Sigmoid colon (tissue), 7 donors: ENCODE data around the gene TLE1. TPM values are rescaled to one million over a fixed set of nuclear protein-coding genes. Genes with fewer than 3 reads are reported as not detected.

Experiments
- DNase-seq: peaks from one replicate; pipeline ENCODE4 v3.0.0-alpha.2; 2019
- H3K27ac ChIP-seq, 4 donors: fragments of 200-600 bp; sonication (generic); one replicate each; pipeline ENCODE4 v1.5.1; 2016 to 2019; ENCODE audit warnings: mild to moderate bottlenecking in 1 of 4
- H3K27me3 ChIP-seq, 3 donors: fragments of 200-600 bp; sonication (generic); one replicate each; pipeline ENCODE4 v1.5.1; 2019; ENCODE audit warnings: mild to moderate bottlenecking in 1 of 3
- H3K36me3 ChIP-seq, 4 donors: fragments of 200-600 bp; sonication (generic); one replicate each; pipeline ENCODE4 v1.5.1; 2016 to 2019
- H3K4me1 ChIP-seq, 4 donors: fragments of 200-600 bp; sonication (generic); one replicate each; pipeline ENCODE4 v1.5.1; 2017 to 2019
- H3K4me3 ChIP-seq, 4 donors: fragments of 200-600 bp; sonication (generic); one replicate each; pipeline ENCODE4 v1.5.1; 2017 to 2019; ENCODE audit warnings: mild to moderate bottlenecking in 2 of 4, moderate library complexity in 1 of 4
- H3K9me3 ChIP-seq, 4 donors: fragments of 200-600 bp in 3 of 4; sonication (generic) in 3 of 4; one replicate each; pipeline versions ENCODE4 v1.5.1 to v1.6.1; 2013 to 2019
- CTCF ChIP-seq, 4 experiments: fragments of 450-650 bp in 3 of 4; fragments of 200-600 bp in 1 of 4; IDR thresholded peaks; one replicate each; pipeline ENCODE4 v1.5.1; 2016 to 2019; ENCODE audit warnings: antibody characterized with exemption in 4 of 4, mild to moderate bottlenecking in 3 of 4, moderate library complexity in 2 of 4
- EP300 ChIP-seq, 4 donors: sonication (generic); formaldehyde crosslinking; IDR thresholded peaks; one replicate each; pipeline ENCODE4 v1.6.1; 2017; ENCODE audit warnings: antibody characterized with exemption in 4 of 4
- POLR2A ChIP-seq, 2 donors: fragments of 450-650 bp; IDR thresholded peaks; one replicate each; pipeline ENCODE4 v1.6.1; 2016; ENCODE audit warnings: antibody characterized with exemption in 2 of 2, mild to moderate bottlenecking in 2 of 2, moderate library complexity in 2 of 2
- POLR2AphosphoS5 ChIP-seq, 4 donors: sonication (generic); formaldehyde crosslinking; IDR thresholded peaks; one replicate each; pipeline ENCODE4 v1.6.1; 2017; ENCODE audit warnings: antibody characterized with exemption in 4 of 4
- WGBS, 2 donors: extraction: QIAGEN DNeasy Blood & Tissue Kit; methylation state at CpG; one replicate each; pipeline ENCODE4 v1.1.7; 2013; 5-methylcytosine and 5-hydroxymethylcytosine counted together
- intact Hi-C: fragments of 100-400 bp; cut with DNase I; formaldehyde crosslinking; loops from one replicate; pipeline ENCODE4 v1.15.1; 2023
- polyA plus RNA-seq, 3 donors: library from polyadenylated mRNA; stranded (reverse); fragments of 200-250 nt; gene quantifications; one replicate each; pipeline ENCODE4 v1.2.3, GENCODE V29; 2013
- total RNA-seq, 4 donors: library from RNA; depleted of rRNA; stranded (reverse); fragments of >200 nt; gene quantifications; one replicate each; pipeline ENCODE4 v1.1.0, GENCODE V29; 2016
- donor health status: healthy with polysubstance abuse.
- donor health status: Bipolar disorder and iron deficiency.
- donor health status: healthy.

The TLE1 gene
- total and polyA plus RNA-seq, 7 donors: 28.9 to 54.6 (median 45.7) TPM

- H3K27me3 ChIP-seq: no peaks in the 10 kb centered on the region
- no peaks in the 10 kb centered on the region for H3K9me3 ChIP-seq
- TF ChIP-seq EP300 (IDR thresholded peaks at IDR 0.05) (no peak), CTCF (IDR thresholded peaks at IDR 0.05) (no peak), POLR2AphosphoS5 (IDR thresholded peaks at IDR 0.05) (no peak), POLR2A (IDR thresholded peaks at IDR 0.05) (no peak)
- H3K4me3 ChIP-seq: no peak overlapping the region
- no peak for DNase-seq
- H3K36me3 ChIP-seq: peaks cover 0 to 22% (median 5%) of the 10 kb centered on the region in 4 donors
- WGBS, 2 donors: 50 to 79% methylated on average over 18 of the region's 18 CpGs
- peaks cover 0 to 49% (median 38%) of the 10 kb centered on the region in 4 donors for H3K4me1 ChIP-seq
- H3K27ac ChIP-seq: no peak overlapping the region
- intact Hi-C loops: no loop called here
Measured at GRCh38 chr9:81633952-81634854, 55.1 kb downstream of the TLE1 start.

- intact Hi-C loops: no loop called here
- H3K36me3 ChIP-seq: peaks cover 0 to 22% (median 5%) of the 10 kb centered on the region in 4 donors
- no peaks in the 10 kb centered on the region for H3K27me3 ChIP-seq
- DNase-seq: no peak
- H3K9me3 ChIP-seq: no peaks in the 10 kb centered on the region
- TF ChIP-seq CTCF (IDR thresholded peaks at IDR 0.05): no peak
- TF ChIP-seq EP300 (IDR thresholded peaks at IDR 0.05): no peak
- no peak for TF ChIP-seq POLR2A (IDR thresholded peaks at IDR 0.05)
- no peak for TF ChIP-seq POLR2AphosphoS5 (IDR thresholded peaks at IDR 0.05)
- WGBS, 2 donors: 96 to 97% methylated on average over 1 of the region's 1 CpG
- peak overlapping the region in 1 of 4 donors; percentile 22 for H3K27ac ChIP-seq
- peaks cover 0 to 37% (median 28%) of the 10 kb centered on the region in 4 donors for H3K4me1 ChIP-seq
- H3K4me3 ChIP-seq: no peak overlapping the region
Measured at GRCh38 chr9:81632599-81632998, 56.7 kb downstream of the TLE1 start.

- 89 to 91% methylated on average over 7 of the region's 7 CpGs for WGBS, 2 donors
- Histone ChIP-seq H3K27me3 (no peaks in the 10 kb centered on the region), H3K36me3 (peaks cover 0 to 22% (median 5%) of the 10 kb centered on the region in 4 donors), H3K27ac (no peak overlapping the region), H3K4me3 (no peak overlapping the region), H3K4me1 (peaks cover 0 to 32% (median 22%) of the 10 kb centered on the region in 4 donors), H3K9me3 (no peaks in the 10 kb centered on the region)
- intact Hi-C loops: no loop called here
- TF ChIP-seq EP300 (IDR thresholded peaks at IDR 0.05) (no peak), POLR2AphosphoS5 (IDR thresholded peaks at IDR 0.05) (no peak), CTCF (IDR thresholded peaks at IDR 0.05) (no peak), POLR2A (IDR thresholded peaks at IDR 0.05) (no peak)
- DNase-seq: no peak
Measured at GRCh38 chr9:81631218-81631745, 58.1 kb downstream of the TLE1 start.

GRCh38 chr9:81629440-81629839 is 59.9 kb downstream of the TLE1 start:
- Histone ChIP-seq H3K4me1 (peaks cover 0 to 15% (median 11%) of the 10 kb centered on the region in 4 donors), H3K4me3 (no peak overlapping the region), H3K9me3 (no peaks in the 10 kb centered on the region), H3K36me3 (peaks cover 0 to 22% (median 5%) of the 10 kb centered on the region in 4 donors), H3K27me3 (no peaks in the 10 kb centered on the region), H3K27ac (no peak overlapping the region)
- intact Hi-C loops: no loop called here
- no peak for TF ChIP-seq POLR2AphosphoS5 (IDR thresholded peaks at IDR 0.05)
- 50 to 85% methylated on average over 2 of the region's 2 CpGs for WGBS, 2 donors
- DNase-seq: no peak

- no peaks in the 10 kb centered on the region for H3K27me3 ChIP-seq
- no peak overlapping the region for H3K27ac ChIP-seq
- no peak for DNase-seq
- H3K9me3 ChIP-seq: no peaks in the 10 kb centered on the region
- WGBS, 2 donors: 77 to 86% methylated on average over 5 of the region's 5 CpGs
- TF ChIP-seq POLR2A (IDR thresholded peaks at IDR 0.05) (no peak), EP300 (IDR thresholded peaks at IDR 0.05) (no peak), POLR2AphosphoS5 (IDR thresholded peaks at IDR 0.05) (no peak), CTCF (IDR thresholded peaks at IDR 0.05) (no peak)
- H3K36me3 ChIP-seq: peaks cover 0 to 22% (median 5%) of the 10 kb centered on the region in 4 donors
- H3K4me3 ChIP-seq: no peak overlapping the region
- intact Hi-C loops: no loop called here
- peaks cover 0 to 14% (median 9%) of the 10 kb centered on the region in 4 donors for H3K4me1 ChIP-seq
Measured at GRCh38 chr9:81628897-81629296, 60.5 kb downstream of the TLE1 start.
